ENCODE results near the gene ADGRG3. TPM values are rescaled to one million over a fixed set of nuclear protein-coding genes. Genes with fewer than 3 reads are reported as not detected.

ADGRG3 gene
- total and polyA plus RNA-seq, 2 experiments from 2014 or later = not detected

DNA sequence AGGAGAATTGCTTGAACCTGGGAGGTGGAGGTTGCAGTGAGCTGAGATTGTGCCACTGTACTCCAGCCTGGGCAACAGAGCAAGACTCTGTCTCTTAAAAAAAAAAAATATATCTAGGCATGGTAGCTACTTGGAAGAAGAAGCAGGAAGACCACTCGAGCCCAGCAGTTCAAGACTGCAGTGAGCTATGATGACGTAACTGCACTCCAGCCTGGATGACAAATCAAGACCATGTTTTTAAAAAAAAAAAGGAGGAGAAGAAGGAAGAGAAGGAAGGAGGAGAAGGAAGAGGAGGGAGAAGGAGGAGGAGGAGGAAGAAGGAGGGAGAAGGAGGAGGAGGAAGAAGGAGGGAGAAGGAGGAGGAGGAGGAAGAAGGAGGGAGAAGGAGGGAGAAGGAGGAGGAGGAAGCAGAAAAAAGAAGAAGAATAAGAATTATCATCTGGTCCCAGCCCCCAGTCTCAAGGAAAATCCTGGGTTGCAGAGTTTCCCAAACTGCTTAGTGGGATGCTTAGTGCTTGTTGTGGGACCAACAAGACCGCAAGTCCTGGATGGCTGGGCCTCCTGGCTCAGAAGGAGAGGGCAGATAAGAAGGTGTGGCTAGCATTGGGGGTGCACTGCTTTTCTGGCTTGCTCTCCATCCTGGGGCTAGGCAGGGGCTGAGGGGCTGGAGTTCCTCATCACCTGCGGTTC lies 22.8 kb downstream of the ADGRG3 start (continued):
- TF ChIP-seq, protein P1, sequence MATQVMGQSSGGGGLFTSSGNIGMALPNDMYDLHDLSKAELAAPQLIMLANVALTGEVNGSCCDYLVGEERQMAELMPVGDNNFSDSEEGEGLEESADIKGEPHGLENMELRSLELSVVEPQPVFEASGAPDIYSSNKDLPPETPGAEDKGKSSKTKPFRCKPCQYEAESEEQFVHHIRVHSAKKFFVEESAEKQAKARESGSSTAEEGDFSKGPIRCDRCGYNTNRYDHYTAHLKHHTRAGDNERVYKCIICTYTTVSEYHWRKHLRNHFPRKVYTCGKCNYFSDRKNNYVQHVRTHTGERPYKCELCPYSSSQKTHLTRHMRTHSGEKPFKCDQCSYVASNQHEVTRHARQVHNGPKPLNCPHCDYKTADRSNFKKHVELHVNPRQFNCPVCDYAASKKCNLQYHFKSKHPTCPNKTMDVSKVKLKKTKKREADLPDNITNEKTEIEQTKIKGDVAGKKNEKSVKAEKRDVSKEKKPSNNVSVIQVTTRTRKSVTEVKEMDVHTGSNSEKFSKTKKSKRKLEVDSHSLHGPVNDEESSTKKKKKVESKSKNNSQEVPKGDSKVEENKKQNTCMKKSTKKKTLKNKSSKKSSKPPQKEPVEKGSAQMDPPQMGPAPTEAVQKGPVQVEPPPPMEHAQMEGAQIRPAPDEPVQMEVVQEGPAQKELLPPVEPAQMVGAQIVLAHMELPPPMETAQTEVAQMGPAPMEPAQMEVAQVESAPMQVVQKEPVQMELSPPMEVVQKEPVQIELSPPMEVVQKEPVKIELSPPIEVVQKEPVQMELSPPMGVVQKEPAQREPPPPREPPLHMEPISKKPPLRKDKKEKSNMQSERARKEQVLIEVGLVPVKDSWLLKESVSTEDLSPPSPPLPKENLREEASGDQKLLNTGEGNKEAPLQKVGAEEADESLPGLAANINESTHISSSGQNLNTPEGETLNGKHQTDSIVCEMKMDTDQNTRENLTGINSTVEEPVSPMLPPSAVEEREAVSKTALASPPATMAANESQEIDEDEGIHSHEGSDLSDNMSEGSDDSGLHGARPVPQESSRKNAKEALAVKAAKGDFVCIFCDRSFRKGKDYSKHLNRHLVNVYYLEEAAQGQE (IDR thresholded peaks at IDR 0.05; ENCODE audit: unreplicated experiment) = no peak
- TF ChIP-seq JUNB (IDR thresholded peaks at IDR 0.05; ENCODE audit: unreplicated experiment) (no peak), ZNF114 (CRISPR knock-in tag; IDR thresholded peaks at IDR 0.05) (no peak), NANOG (IDR thresholded peaks at IDR 0.05; ENCODE audit: borderline replicate concordance) (no peak), POLR2AphosphoS5 (IDR thresholded peaks at IDR 0.05; ENCODE audit: low read depth) (no peak)
- TF ChIP-seq, protein P2, sequence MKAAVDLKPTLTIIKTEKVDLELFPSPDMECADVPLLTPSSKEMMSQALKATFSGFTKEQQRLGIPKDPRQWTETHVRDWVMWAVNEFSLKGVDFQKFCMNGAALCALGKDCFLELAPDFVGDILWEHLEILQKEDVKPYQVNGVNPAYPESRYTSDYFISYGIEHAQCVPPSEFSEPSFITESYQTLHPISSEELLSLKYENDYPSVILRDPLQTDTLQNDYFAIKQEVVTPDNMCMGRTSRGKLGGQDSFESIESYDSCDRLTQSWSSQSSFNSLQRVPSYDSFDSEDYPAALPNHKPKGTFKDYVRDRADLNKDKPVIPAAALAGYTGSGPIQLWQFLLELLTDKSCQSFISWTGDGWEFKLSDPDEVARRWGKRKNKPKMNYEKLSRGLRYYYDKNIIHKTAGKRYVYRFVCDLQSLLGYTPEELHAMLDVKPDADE (IDR thresholded peaks at IDR 0.05) = no peak

DNA sequence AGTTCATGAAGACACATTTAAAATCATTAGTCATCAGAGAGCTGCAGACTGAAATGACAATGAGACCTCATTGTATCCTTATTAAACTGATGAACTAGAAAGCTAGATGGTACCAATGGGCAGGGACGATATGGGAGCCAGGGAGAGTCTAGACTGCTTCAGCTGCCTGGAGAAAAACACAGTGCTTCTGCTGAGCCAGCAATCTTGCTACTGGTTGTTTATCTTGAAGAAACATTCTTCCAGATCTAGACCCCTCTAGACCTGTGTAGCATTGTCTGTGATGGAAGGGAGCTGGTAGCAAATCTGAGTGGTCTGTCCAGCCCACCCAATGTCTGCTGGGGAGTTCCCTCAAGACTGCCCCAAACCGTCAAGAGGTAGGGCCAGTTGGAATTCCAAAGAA lies 24.5 kb downstream of the ADGRG3 start:
- H3F3A ChIP-seq (replicated peaks; ENCODE audit: low read depth) = no peaks in the 10 kb centered on the region
- H3K36me3 ChIP-seq (ENCODE audit: insufficient read depth) = no peaks in the 10 kb centered on the region
- ATAC-seq (no peak), DNase-seq (ENCODE audit: low spot score) (no peak)
- no peak overlapping the region for H3K4me2 ChIP-seq
- H3K4me1 ChIP-seq (ENCODE audit: insufficient read depth) = no peaks in the 10 kb centered on the region
- Mint-ChIP-seq H3K9me3 (no peaks in the 10 kb centered on the region), H3K27ac (no peak overlapping the region), H3K4me1 (peaks cover 15% of the 10 kb centered on the region), H3K27me3 (ENCODE audit: insufficient read depth, low read depth, poor library complexity) (peaks cover 6% of the 10 kb centered on the region), H3K36me3 (ENCODE audit: low read depth) (no peaks in the 10 kb centered on the region), H3K4me3 (no peak overlapping the region)
- no peak overlapping the region for H3K27ac ChIP-seq (ENCODE audit: low read depth)
- H3K79me2 ChIP-seq (replicated peaks; ENCODE audit: insufficient read depth) = no peaks in the 10 kb centered on the region
- H2AFZ ChIP-seq = no peak overlapping the region
- no peak overlapping the region for H3K4me3 ChIP-seq
- no peaks in the 10 kb centered on the region for H4K20me1 ChIP-seq (replicated peaks; ENCODE audit: insufficient read depth)
- no peaks in the 10 kb centered on the region for H3K9me2 ChIP-seq (ENCODE audit: insufficient read depth)
- H3K27me3 ChIP-seq (ENCODE audit: insufficient read depth) = no peaks in the 10 kb centered on the region
- TF ChIP-seq NANOG (IDR thresholded peaks at IDR 0.05; ENCODE audit: borderline replicate concordance) (no peak), CREB1 (CRISPR knock-in tag; IDR thresholded peaks at IDR 0.05; ENCODE audit: low read depth) (no peak), ZNF114 (CRISPR knock-in tag; IDR thresholded peaks at IDR 0.05) (no peak), JUNB (IDR thresholded peaks at IDR 0.05; ENCODE audit: unreplicated experiment) (no peak)
- TF ChIP-seq, protein P1 (IDR thresholded peaks at IDR 0.05; ENCODE audit: unreplicated experiment) = no peak
- TF ChIP-seq, protein P3, sequence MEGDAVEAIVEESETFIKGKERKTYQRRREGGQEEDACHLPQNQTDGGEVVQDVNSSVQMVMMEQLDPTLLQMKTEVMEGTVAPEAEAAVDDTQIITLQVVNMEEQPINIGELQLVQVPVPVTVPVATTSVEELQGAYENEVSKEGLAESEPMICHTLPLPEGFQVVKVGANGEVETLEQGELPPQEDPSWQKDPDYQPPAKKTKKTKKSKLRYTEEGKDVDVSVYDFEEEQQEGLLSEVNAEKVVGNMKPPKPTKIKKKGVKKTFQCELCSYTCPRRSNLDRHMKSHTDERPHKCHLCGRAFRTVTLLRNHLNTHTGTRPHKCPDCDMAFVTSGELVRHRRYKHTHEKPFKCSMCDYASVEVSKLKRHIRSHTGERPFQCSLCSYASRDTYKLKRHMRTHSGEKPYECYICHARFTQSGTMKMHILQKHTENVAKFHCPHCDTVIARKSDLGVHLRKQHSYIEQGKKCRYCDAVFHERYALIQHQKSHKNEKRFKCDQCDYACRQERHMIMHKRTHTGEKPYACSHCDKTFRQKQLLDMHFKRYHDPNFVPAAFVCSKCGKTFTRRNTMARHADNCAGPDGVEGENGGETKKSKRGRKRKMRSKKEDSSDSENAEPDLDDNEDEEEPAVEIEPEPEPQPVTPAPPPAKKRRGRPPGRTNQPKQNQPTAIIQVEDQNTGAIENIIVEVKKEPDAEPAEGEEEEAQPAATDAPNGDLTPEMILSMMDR (conservative IDR thresholded peaks at IDR 0.05; ENCODE audit: low read depth in 2 of 2) = no peak

Measured in GM23338 (cell line).